ENCODE data around the gene BBS9.
"Not testable (repeated sequence)": the region's sequence is repeated elsewhere in the genome, so short reads cannot be mapped to it uniquely, and the experiment has no call there.

The BBS9 gene

DNA sequence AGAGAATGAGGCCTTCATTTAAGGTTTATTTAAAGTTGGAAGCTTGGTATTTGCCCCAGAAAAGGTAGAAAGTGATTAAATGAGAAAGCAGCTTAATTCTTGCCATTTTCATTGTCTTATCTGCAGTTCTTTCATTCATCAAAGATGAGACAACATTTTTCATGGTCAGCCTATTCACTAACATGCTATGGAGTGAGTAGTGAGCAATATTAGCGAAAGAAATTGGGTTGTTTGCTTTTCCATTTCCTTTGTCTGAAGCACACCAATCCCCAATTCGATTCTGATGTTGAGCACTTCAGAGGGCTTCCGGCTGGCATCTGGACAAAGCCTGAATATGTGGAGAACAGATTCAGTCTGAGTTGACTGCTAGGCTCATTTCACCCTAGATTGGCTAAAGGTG lies 317.2 kb downstream of the BBS9 start:
- peak in 1 of 2 experiments; percentile 39 for DNase-seq

DNA sequence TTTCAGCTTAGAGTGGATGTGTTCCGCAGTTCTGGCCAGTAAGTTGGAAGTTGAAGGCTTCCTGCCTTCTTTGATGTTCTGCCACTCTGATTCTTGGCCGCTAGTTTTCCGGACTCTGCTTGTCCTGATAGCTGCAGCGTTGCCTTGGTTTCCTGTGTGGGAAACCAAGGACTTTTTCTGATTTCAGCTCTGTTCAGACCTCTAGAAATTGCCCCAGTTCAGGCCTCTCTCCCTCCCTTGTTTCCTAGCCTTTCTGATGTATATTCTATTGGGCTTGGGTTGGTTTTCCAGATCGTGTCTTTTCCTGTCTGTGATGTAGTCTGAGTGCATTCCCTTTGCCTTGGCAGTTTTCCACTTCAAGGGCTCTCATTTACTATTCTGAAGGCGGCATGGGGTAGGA lies 318.7 kb downstream of the BBS9 start:
- no peak for DNase-seq

DNA sequence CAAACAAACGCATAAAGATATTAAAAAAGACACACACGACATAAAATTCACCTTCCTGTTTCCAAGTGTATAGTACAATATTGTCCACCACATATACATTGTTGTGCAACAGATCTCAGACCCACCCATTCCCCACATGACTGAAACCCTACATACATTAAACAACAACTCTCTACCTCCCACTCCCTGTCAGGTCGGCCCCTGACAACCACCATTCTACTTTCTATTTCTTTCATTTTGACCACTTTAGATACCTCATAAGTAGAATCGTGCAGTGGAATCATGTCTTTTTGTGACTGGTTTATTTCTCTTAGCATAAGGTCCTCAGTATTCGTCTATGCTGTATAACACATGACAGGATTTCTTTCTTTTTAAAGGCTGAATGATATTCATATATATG lies 320.5 kb downstream of the BBS9 start:
- no peak for DNase-seq

DNA sequence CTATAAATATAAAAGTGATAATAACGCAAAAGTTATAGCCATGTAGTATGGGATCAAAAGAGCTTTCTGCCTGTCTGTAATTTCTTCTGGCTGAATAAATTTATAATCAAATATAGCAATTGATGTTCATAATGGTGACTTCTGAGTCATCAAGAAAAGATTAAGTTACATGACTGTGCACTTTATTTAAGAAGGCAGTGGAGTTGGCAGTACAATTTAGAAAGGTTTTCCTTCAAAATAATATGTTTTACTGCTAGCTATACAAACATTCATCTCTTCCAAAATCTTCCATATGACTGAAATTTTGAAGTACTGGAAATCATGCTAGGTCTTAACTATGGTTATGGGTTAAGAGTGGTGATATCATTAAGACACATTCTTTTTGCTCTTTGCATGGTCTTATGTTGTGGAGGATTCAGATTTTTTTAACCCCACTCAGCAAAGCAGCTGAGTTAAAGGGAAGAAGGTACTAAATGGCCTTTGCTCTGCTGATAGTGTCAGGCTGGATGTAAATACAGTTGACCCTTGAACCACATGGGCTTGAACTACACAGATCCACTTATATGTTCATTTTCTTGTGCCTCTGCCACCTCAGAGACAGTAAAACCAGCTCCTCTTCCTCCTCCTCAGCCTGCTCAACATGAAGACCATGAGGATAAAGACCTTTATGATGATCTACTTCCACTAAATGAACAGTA lies 323.6 kb downstream of the BBS9 start:
- DNase-seq: no peak

DNA sequence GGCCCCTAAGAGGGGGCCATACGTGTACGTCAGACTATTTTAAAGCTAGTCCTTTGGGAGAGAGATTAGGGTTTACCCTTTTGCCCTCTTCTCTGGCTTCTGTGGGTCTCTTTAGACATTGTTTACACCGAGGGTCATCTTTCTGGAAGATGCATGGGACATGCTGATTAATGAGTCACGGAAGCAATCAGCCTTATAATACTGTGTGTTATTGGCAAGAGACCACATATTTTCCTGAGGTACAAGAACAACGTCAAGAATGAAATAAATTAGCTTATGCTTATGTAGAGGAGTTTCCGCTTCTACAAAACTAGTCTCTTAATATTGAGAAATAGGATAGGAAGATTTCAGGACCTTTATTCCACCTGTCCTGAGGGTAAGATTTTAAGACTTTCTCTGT lies 327.7 kb downstream of the BBS9 start:
- no peak for DNase-seq

DNA sequence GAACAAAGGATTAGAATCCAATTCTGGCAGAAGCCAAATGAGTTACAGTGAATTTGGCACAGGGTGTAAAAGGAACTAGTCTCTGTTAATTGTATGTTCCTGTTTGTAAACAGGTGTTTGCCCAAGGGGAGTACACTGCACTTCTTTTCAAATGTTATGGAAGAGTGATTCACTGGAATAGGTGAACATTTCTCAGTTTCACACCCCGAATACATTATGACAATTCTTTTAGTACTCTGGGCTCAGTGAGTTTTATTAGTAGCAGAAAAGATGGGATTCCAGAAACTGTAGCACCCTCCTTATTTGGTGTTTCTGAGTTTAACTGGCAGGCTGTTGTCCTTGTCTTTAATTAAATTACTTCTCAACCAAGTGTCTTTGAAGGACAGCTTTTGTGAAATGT lies 329.2 kb downstream of the BBS9 start:
- no peak for DNase-seq

DNA sequence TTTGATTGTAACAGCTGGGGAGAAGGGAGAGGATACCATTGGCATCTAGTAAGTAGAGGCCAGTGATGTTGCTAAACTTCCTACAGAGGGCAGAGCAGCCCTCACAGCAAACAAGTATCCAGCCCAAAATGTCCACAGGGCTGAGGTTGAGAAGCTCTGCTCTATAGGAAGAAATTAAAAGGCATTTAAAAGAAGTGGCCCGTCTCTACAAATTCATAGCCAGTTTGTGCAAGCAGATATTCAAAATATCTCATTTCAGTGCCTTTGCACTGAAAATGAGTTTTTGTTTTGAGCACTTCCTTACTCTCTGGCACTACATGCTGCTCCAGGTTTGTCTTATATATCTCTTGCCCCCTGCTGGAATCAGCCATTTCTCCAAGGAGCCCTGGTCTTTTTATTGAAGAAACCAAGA lies 330.0 kb downstream of the BBS9 start:
- DNase-seq: peak; percentile 61

DNA sequence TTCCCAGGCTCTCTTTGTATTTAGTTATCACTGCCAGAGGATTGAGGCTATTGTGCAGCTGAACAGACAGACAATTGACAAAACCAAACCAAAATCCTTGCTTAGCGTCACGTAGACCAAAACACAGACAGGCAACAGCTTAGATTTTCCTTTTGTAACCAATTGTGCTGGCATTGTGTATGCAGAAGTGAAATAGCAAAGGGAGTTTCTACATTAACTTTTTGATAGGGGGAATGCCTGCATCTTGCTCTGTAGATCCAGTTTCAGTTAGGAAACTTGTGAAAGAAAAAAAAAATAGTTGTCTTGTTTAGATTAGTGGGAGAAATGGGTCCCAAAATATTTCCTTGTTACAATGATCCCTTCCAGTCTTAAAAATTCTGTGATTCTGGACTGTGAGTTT lies 333.8 kb downstream of the BBS9 start:
- DNase-seq: no peak

DNA sequence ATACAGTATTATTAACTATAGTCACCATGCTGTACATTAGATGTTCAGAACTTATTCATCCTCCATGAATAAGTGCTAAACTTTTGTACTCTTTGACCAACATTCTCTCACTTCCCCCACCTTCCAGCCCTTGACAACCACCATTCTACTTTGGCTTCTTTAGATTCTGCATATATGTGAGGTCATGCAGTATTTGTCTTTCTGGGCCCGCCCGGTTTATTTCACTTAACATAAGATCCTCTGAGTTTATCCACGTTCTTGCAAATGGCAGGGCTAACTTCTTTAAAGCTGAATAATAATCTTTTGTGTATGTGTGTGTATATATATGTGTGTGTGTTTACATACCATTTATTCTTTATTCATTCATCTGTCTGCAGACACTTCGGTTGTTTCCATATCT lies 336.8 kb downstream of the BBS9 start:
- DNase-seq: no peak

DNA sequence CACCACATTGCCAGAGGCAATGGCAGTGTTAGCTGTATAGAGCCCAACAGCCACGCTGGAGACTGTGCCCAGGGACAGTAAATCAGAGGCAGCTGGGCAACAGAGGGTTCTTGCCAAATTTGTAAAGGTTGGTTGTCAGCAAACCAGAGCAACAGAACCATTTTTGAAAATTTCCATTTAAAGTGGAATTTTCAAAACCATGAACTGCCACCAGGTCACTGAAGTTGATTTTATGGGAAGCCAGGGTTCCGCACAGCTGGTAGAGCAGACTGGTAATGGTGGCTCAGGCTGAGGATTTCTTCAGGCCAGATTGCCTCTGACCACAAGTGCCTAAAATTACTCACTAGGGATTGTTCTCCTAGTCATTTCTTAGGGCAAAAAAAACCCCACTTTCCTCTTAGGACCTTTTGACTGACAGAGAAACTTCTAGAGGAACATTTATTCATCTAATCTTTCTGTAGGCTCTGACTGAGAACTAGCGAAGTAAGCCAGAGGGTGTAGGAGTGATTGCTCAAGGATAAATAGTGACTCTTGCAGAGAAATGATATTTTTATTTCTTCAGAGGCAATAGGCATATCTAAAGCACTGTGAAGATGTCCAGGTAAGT lies 342.4 kb downstream of the BBS9 start:
- DNase-seq: no peak

DNA sequence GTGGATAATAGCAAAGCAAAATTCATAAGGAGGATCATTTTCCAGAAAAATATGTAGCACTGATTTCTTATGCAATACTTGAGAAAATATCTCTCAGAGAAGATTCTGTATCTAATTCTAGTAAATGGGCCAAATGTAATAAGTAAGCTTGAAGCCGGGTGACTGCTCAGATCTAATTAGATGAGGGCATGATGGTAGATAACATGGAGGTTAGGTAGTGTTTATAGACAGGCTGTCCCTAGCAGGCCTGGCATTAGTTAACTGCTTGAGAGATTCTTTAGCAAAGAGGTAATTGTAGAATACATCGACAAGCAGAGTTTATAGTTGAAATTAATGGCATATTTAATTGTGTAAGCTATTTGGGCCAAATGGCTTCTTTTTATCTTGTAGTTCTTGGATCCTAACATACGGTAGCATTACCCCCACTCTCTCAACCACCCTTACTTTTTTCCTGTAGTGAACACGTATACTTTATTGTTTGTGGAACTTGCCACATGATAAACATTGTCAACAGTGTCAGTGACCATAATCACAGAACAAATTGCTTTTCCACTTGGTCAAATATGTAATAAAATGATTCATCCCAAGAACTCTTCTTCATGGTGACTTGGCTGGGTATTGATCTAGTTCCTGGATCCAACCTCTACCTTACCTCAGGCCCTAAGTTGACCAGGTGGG lies 343.1 kb downstream of the BBS9 start:
- DNase-seq: no peak

DNA sequence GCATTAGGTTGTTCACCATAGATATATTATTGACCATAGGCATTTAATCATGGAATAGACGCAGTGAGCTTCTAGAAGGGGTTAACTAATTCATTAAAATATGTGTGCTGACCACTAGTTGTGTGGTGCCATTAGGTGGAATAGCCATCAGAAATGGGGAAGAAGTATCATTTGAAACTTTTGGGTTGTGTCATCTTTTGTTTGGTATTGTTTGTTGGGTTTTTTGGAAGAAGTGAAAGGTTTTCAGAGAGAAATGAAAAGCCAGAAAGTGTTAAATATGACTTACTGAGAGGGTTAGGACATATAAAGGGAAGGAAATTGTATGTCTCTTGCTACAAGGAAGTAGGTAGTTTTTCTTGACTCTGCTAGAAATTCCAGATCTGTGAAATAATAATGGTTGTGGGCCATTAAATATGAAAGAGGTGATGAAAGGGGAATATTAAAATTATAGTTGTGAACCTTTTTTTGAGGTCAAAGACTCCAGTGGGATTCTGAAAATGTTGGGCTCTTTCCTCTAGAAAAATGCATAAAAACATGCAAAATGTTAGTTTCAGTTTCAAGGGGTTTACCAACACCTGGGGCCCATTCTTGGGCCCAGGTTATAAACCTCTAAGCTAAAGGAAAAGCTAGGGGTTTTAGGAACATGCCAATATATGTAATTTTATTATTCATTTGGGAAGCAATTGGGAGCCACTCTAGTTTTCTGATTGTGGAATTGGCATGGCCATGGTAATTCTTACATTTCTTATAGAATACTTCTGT lies 348.5 kb downstream of the BBS9 start:
- DNase-seq: no peak

DNA sequence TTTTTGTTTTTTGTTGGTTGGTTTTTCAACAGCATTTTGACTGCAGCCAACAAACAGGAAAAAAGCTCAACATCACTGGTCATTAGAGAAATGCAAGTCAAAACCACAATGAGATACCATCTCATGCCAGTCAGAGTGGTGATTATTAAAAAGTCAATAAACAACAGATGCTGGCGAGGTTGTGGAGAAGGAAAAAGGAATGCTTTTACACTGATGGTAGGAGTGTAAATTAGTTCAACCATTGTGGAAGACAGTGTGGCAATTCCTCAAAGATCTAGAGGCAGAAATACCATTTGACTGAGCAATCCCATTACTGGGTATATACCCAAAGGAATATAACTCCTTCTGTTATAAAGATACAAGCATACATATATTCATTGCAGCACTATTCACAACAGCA lies 355.1 kb downstream of the BBS9 start:
- not testable (repeated sequence) for DNase-seq

DNA sequence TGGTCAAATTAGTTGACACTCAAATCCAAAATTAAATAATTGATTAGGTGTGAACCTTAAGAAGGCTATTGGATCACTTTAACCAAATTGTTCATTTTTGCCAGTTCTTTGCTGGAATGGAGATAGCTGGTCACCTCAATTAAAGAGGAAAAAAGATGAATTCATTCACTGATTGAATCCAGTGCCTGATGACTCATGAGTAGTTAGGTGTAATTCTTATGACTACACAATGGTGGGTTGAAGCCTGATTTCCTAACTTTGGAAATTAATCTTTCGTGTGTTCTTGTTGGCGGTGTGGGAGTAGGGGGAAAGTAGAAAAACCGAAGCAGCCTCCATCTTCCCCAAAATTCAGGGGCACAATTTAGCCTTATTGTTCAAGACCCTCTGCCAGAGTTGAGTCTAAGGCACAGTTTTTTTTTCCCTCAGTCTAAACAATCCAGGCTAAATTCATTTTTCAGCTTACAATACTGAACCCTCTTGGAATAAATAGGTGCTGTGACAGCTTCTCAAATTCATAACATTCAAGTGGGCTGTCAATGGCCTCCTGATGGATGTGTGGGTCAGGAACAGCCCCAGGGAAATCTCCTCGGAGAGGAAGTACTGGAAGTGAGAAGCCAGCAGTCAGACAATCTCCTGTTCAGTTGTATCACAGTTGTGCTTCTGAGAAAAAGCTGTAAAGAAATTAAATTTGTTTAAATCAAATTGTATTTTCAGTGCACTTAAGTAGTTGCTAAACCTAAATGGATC lies 356.6 kb downstream of the BBS9 start:
- DNase-seq: peak in 1 of 2 experiments; percentile 0

DNA sequence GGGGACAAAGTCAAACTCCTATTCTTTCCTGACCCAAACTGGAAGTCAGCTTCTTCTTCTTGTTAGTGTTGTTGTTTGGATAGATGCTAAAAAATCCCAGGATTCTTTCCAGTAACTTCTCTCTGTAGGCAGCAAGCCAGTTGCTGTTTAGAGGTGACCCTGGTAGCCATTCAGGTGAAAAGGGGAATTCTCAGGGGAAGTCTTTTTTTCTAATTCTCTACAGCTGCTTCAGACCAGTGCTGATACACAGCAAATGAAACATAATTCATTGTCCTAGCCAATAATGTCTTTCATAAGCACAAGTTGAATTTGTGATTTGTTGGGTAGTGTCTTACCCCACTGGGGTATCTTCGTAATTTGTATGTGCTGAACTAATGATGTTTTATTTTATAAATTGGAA lies 357.3 kb downstream of the BBS9 start:
- DNase-seq: no peak

DNA sequence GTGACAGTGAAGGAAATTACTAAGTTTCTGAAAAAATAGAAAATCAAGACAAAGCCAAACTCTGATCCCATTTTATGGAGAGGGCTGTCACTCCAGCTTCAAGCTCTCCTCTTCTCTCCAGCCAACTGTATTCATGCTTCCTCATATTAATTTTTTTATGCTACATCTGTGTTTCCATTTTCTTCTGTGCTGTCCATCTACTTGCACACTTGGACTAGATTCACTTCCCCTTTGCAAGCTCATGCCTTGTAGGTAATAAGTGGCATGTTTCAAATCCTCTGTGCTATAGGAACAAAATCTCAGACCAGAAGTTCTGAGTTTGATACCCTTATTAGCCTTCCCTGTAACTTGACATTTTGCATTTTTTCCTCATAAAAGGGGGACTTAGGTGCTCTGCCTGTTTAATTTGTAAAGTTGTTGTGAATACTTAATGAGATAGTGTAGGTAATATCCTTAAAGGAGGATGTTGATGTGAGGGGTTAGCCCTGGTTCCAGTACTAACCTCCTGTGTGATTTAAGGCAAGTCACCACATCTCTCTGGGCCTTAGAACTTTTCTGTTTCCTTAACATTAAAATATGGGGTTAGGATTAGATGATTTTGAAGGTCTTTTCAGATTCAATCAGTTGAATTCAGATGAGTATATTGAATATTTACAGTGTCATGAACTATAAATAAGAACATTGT lies 358.8 kb downstream of the BBS9 start:
- DNase-seq: no peak

DNA sequence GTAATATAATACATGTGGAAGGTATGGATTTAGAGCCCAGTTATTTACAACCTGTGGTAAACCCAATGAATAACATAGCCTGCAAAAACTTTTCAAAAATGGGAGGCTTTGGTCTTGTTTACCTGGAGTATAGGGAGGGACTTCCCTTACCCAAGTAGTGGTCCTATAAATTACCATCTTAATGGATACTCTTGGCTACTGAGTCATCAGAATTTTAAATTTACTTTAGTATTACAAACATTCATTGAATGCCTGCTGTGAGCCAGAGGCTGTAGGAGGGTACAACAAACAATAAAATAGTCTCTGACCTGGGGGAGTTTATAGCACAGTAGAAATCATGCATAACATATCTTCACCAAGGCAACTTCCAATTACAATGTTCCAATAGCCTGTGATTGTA lies 365.1 kb downstream of the BBS9 start:
- DNase-seq: no peak

DNA sequence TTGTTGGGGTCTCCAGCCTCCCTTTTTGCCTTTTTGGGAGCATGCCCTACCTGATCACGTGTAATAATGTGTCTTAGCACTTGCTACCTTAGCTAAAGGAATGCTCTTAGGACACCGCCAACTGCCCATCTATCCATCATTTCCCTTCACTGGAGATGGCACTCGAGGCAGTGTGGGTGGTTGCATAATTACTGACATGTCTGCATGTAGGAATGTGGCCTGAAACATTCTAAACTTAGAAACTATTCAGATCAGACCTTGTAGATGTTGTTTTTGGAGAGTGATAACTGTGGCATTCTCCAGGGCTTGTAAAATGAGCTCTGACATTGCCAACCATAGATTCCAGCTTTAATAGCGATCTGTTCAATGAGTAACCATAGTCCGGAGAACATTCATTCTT lies 365.8 kb downstream of the BBS9 start:
- DNase-seq: no peak

DNA sequence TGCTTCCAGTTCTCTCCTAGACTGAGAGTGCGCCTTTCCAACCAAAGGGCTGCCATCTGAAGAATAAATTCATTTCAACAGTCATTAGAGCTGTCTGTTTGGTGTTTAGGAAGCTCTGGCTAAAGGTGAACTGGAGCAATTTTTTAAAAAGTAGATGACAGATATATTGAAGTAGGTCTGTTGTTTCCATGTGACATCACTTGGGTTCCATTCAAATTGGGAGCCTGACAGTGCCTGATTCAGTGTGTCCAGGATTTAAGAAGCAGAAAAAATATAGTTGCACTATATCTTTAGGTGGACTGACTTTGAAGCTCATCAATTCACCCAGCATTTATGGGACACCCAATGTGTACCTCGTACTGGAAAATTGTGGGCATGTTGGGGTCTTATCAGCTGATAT lies 367.7 kb downstream of the BBS9 start:
- no peak for DNase-seq

DNA sequence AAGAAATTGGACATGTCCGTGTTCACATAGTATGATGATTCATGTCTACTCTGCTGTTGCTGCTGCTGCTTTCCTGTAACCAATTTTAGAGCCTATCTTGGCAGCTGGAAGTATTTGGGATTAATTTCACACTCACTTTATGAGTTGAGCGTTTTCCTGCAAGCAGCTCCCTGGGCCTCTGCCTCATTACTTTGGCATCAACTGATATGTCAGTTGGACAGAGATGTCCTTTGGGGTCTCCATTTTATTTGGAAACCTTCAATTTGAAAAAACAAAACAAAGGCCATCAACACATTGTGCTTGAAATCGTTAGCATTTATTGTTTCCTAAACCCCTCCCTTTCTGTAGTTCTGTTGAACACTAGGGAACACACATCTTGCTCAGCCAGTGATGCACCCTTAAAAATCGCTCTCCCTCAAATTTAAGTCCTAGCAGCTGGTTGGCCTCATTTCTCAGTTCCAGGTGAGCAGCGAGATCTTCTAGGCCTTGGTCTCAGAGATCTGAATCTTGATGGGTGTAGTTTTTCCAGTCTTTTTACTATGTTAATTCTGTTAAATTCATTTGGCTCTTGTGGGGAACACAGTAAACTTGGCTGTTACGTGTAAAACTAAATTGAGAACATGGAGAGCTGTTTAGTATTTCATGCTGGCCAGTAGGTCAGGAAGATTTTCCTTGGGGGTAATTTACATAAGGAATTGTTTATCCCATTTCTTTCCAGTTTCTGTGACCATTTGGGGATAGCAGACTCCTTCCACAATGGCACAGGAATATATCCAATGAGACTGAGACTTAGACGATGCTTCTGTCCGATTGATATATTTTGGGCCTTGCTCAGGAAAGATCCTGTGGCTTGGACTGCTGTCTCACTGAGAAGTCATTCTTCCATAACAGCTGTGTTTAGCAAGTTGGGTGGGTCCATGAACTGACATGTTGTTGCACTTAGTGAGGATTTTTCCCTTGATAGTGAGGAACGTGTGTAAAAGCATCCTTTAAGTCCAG lies 371.6 kb downstream of the BBS9 start:
- DNase-seq: no peak

DNA sequence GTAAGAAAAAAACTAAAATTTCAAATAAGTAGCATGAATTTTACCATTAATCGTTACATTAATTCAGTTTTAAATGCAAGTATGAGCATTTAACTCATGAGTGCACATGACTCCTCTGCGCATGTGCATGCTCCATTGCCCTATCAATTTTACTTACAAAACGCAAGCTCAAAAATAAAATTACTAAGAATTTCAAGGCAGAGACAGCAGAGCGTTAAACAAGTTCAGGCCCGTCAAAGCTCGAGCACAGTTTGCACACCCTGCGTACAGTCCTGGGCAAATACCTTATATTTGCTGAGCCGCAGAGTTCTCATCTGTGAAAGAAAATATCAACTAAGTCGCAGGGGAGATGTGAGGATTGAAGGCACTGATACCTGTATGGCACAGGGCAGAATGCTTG lies 373.6 kb downstream of the BBS9 start:
- DNase-seq: no peak

Measured in NCI-H524 (cell line).